GM23248 (cell line): Measurements from ENCODE around the gene APOD.

ENCODE experiments used
- EZH2 ChIP-seq: fragments of 200-600 bp; sonication (generic); IDR thresholded peaks from 2 replicates; pipeline ENCODE4 v1.6.1; 2018; ENCODE audit warnings: antibody characterized with exemption, mild to moderate bottlenecking; ENCODE audit not compliant: insufficient read depth, poor library complexity, severe bottlenecking
- EZH2phosphoT487 ChIP-seq: fragments of 200-600 bp; sonication (generic); IDR thresholded peaks from 2 replicates; pipeline ENCODE4 v1.6.1; 2018; ENCODE audit warnings: antibody characterized with exemption, moderate library complexity, mild to moderate bottlenecking, low read depth; ENCODE audit not compliant: insufficient read depth

DNA sequence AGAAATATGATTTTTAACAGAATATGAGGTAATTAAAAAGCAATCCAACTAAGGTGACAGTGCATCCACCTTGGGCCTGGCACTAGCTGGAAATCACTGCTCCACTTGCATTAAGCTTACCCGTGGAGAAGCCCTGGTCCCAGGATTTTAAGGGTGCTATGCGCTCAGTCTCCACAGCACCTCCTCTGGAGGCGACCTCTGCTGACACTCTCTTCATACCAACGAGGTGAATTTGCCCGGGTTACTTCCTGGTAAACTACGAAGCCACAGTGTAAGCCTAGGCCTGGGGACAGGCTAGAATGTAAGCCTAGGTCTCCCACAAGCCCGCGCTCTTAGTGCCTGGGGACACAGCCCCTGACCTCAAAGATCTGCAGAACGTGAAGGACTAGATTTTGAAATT is 793 bp downstream of the APOD start:
- TF ChIP-seq EZH2phosphoT487 = no peak
- TF ChIP-seq EZH2 = no peak
